GF-D8 (cell line): ENCODE data around the gene OSGIN1.

Experiments used
- DNase-seq: peaks from one replicate; lab custom pipeline; 2025; lab: John Stamatoyannopoulos, UW

The OSGIN1 gene

DNA sequence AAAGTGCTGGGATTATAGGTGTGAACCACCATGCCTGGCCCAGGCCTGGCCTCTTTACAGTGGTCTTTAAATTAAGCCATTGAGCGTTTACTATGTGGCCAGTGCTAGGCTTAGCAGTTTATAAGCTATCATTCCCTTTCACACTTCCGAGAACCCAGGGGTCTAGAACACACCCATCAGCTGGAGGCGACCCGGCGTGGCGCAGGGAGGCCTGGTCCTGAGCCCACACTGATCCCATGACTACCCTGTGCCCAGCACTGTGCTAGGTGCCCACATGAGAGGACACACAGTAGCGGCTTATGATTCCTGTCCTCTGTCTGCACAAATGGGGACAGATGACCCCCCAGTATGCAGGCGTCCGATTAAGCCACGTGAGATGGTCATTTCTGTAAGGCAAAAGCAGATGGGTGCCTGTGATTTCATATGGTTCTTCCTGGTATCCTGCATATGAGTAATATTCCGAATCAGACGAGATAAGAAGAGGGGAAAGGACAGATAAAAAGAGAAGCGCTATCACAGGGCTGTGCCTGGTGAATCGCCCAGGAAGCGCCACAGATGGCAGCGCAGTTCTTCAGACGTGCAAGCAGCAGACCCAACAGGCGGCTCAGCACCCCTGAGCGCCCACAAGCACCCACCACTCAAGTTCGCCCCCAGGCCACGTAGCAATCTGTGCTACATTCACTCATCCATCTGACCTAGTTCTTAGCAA lies 5.3 kb downstream of the OSGIN1 start:
- DNase-seq: no peak

DNA sequence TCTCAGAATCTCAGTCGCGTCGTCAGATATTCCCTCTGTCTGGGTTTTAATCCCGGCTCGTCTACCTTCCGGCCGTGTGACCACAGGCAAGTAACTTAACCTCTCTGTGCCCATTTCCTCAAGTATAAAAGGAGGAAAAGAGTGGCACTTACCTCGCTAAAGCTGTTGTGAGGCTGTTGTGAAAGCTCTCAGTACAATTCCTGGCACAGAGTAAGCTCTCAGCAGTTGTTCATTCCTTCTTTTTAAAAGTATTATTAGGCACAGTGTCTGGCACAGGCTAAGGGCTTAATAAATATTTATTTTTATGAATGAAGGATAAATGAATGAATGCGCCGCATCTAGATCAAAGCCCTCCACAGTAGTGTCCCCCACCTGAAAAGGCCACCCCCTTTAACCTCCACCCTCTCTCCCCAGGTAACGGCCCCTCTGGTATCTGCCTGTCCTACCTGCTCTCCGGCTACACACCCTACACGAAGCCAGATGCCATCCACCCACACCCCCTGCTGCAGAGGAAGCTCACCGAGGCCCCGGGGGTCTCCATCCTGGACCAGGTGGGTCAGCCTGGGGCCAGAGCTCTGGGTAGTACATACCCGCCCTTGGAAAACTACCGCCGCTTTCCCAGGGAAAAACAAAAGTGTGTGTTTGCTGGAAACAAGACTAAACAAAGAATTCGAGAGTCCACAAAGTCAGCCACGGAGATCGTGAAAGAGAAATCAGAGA lies 6.0 kb downstream of the OSGIN1 start:
- DNase-seq: no peak

DNA sequence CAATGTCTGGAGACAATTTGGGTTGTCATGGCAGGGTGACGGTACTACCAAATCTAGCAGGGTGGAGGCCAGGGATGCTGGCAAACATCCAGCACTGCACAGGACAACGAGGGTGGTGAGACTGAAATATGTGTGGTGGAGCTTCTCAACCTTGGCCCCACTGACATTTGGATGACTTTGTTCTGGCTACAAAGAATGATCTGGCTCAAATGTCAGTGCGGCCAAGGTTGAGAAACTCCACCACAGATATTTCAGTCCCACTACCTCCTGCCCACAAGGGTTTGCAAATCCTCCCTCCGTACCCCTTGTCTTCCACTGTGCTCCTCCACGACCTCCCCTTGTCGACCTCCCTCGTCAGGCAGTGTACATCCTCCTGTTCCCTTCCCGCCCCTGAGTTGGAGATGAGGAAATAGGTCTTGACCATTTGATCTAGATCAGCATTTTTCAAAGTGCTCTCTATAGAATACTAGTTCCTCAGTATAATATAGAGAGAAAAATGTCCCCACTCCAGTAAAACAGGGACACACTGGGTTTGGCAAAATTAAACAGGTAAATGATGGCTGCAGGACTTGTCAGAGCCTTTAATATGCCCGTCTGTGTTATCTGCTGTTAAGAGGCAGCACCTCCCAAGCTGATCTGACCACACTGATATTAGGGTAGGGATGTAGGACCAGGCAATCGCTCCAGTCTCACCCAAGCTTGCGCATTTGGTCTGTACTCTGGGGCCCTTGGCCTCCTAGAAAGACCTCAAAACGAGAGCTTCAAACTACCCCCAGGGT lies 6.8 kb downstream of the OSGIN1 start:
- DNase-seq: no peak

DNA sequence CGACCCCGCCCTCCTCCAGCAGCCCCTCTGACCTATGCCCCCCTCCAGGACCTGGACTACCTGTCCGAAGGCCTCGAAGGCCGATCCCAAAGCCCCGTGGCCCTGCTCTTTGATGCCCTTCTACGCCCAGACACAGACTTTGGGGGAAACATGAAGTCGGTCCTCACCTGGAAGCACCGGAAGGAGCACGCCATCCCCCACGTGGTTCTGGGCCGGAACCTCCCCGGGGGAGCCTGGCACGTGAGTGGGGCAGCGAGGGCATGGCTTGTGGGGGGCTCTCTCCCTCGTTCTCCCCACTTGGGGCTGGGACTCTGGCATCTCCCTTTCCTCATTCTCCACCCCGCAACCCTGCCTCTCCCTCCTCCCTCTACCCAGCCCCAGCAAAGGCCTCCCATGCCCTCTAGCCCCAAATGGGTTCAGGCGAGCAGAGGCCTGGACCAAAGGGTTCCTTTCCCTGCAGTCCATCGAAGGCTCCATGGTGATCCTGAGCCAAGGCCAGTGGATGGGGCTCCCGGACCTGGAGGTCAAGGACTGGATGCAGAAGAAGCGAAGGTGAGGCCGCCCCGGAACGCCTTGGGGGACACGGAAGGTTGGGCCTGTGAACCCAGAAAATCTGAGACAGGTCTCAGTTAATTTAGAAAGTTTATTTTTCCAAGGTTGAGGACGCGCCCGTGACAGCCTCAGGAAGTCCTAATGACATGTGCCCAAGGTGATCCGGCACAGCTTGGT lies 7.6 kb downstream of the OSGIN1 start:
- no peak for DNase-seq

DNA sequence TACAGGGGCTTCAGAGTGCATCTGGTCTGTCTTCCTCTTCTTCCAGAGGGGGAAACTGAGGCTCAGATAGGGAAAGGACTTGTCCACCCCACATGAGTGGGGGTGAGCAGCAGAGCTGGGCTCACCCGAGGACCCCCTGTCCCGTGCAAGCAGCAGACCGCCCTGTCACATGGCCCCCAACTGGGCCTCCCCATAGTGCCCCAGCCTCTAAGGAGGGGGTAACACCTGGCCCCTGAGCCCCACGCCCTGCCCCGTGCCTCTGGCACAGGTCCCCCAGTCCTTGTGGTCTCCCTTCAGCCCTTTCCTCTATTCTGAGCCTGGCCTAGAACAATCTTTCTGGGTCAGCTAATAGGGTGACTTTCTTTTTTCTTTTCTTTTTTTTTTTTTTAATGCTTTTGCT lies 8.6 kb downstream of the OSGIN1 start:
- no peak for DNase-seq

DNA sequence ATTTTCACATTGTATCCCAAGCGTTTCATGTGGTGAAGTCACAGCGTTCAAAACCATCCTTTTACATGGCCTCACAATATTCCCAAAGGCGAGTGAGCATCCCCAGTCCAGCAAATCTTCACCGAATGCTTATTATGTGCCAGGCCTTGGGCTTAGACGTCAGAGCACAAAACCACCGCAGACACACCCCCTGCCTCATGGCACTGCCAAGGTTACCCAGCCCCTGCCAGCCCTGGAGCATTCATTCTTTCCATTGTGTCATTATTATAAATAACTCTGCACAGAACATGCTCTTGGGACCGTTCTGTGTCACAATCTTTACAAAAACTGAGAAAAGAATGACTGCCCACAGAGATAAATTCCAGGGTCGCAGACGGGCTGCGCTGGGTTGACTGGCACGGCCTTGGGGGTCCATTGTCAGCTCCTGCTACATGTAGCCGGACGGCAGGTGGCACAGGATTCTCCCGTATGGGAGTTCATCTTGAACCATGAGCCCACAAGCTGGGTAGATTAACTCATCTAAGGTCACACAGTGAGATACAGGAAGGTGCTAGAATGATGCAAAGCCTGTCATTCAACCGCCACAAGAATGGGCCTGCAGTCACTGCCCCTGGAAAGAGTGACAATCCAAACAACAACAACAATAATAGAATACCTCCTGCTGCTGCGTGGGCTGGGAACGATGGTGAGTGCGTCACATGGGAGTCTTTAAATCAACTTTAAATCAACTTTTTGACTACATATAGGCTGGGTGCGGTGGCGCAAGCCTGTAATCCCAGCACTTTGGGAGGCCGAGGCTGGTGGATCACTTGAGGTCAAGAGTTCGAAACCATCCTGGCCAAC lies 10.5 kb downstream of the OSGIN1 start:
- DNase-seq: no peak

DNA sequence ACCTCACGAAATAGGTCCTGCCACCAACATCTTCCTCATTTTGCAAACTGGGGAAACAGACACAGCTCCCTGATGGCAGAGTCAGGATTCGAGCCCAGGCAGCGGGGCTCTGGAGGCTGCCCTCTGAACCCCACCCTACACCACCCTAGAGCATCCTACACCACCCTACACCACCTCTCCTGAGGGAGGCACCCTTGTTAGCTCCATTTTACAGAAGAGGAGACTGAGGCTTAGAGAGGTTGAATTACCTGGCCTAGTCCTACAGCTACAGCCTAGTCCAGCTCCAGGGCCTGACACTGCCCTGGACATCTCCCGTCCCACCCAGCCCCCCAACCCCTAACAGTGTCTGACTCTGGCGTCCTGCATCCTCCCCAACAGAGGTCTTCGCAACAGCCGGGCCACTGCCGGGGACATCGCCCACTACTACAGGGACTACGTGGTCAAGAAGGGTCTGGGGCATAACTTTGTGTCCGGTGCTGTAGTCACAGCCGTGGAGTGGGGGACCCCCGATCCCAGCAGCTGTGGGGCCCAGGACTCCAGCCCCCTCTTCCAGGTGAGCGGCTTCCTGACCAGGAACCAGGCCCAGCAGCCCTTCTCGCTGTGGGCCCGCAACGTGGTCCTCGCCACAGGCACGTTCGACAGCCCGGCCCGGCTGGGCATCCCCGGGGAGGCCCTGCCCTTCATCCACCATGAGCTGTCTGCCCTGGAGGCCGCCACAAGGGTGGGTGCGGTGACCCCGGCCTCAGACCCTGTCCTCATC lies 11.8 kb downstream of the OSGIN1 start:
- DNase-seq: no peak

DNA sequence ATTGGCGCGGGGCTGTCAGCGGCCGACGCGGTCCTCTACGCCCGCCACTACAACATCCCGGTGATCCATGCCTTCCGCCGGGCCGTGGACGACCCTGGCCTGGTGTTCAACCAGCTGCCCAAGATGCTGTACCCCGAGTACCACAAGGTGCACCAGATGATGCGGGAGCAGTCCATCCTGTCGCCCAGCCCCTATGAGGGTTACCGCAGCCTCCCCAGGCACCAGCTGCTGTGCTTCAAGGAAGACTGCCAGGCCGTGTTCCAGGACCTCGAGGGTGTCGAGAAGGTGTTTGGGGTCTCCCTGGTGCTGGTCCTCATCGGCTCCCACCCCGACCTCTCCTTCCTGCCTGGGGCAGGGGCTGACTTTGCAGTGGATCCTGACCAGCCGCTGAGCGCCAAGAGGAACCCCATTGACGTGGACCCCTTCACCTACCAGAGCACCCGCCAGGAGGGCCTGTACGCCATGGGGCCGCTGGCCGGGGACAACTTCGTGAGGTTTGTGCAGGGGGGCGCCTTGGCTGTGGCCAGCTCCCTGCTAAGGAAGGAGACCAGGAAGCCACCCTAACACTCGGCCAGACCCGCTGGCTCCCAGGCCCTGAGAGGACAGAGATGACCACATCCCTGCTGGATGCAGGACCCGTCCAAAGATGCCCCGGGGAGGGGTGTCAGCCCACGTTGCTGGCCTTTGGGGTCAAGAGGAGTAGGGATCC lies 12.6 kb downstream of the OSGIN1 start:
- no peak for DNase-seq

DNA sequence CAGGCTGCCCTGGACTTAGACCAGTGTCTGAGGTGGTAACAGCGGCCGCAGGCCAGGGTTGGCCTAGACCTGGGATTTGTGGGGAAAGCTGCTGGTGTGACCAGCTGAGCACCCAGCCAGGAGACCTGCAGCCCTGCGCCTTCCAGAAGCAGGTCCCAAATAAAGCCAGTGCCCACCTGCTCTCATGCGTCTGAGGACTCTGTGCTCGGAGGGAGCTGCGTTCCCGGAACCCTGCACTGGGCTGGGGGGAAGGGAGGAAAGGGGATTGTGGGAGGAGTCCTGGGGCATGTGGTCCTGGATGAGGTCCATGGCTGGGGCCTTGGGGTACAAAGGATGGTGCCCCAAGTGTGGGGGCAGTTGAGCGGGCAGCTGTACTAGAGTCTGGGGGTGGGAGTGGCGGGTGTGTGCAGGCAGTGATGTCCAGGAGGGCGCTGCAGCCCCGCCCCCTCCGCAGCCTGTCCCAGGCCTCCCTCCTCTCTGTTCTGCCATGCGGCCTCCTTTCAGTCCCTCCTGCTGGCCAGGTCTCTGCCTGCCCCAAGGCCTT lies 13.2 kb downstream of the OSGIN1 start:
- no peak for DNase-seq

DNA sequence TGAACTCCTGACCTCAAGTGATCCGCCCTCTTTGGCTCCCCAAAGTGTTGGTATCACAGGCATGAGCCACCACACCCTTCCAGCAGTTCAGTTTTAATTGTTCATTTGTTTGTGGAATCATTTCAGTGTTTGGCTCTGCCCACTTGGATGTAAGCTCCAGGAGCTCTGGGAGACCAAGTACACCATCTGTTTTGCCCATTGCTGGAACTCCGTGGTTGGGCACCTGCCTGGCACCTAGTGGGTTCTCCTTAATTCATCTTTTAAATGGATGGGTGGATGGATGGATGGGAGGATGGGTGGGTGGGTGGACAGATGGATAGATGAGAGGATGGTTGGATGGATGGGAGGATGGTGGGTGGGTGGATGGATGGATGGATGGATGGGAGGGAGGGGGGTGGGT lies 14.1 kb downstream of the OSGIN1 start:
- DNase-seq: no peak

DNA sequence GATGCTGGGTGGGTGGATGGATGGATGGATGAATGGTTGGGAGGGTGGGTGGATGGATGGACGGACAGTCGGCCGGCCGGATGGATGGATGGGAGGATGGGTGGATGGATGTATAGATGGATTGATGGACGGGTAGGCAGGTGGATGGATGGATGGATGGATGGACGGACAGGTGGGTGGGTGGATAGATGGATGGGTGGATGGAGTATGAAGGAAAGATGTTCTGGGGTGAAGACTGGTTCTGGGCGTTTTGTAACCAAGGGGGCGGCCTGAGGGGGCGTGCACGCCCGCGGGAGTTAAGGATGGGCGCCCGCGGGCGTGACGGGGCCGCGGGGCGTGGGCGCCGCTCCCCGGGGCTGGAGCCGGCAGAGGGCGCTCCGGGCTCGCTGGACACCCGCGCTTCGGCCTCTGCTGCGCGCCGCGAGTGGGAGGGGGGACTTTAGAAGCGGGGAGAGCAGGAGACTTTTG lies 14.8 kb downstream of the OSGIN1 start, which contains the start of gene NECAB2:
TSS of gene NECAB2 (plus strand) at position 407 of the 468 bp plus-strand sequence. CDS start 405 bp downstream, outside the sequence.
- no peak for DNase-seq

DNA sequence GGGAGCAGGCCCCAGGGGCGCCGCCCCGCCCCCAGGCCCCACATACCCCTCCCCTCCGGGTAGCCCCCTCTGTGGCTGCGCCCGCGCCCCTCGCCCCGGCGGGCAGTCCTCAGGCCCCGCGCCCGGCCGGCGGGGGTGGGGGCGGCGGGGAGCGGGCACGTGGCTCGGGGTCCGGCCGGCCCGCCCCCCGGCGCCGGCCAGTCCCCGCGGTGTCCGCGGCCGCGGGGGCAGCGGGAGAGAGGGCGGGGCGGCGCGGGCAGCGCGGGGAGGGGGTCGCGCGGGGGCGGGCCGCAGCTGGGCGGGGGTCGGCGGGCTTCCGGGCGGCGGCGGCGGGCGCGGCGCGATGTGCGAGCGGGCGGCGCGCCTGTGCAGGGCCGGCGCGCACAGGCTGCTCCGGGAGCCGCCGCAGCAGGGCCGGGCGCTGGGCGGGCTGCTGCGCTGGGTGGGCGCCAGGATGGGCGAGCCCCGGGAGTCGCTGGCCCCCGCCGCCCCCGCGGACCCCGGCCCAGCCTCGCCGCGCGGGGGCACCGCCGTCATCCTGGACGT lies 15.3 kb downstream of the OSGIN1 start:
- no peak for DNase-seq

DNA sequence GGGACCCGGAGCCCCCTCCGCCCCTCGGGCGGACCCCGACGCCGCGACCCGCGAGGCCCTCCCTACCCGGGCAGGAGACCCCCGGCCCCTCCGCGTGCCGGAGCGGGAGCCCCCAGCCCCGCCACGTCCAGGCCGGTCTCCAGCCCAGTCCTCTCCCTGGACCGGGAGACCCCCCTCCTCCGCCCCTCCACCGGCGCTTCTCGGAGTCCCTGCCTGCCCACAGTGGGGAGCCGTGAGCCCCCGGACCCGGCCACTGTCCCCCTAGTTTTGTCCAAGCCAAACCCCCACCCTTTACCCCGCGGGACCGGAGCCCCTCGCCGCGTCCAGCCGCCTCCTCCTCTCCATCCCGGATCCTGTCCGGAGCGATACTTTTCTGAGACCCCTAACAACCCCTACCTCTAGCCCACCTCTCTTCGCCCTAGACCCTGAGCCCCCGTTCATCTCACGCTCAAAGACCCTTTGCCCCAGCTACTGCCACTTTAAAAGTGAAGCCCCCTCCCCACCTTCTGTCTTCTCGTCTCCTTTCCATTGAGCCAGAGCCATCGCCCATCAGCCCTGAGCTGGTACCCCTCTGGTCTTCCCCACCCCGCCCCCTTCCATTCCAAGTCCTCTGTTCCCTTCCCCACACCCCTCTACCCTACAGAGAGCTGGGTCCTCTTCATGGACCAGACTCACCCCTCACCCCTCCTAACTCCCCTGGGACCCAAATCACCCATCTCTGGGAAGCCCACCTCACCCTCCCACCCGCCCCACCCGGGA lies 16.0 kb downstream of the OSGIN1 start:
- no peak for DNase-seq

DNA sequence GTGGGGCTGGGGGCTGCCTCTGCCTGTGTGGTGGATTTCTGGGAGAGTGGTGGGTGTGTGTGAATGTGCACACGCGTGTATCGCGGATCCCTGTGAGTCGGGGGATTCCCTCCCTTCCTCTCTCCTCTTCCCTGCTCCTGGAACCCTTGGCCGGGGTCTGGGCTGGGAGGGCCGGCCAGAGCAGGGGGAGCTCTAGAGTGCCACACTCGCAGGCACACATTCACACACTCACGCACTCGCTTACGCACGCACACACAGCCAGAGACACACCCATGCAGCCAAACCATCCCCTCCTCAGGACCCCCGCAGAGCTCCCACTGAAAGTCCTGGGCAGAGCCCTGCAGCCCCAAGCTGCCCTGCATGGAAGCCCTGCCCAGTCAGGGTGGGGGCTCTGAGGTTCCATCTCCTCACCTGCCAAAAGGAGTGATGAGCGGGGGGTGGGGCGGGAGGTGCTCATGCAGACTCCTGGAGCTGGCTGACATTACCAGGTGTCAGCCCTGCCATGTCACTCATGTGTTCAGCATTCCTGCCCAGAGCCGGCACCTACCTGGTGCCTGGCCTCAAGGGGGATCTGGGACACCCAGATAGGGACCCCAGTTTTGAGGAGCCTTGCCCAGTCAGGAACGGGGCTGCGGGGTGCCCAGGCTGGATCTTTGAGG lies 16.9 kb downstream of the OSGIN1 start:
- no peak for DNase-seq

DNA sequence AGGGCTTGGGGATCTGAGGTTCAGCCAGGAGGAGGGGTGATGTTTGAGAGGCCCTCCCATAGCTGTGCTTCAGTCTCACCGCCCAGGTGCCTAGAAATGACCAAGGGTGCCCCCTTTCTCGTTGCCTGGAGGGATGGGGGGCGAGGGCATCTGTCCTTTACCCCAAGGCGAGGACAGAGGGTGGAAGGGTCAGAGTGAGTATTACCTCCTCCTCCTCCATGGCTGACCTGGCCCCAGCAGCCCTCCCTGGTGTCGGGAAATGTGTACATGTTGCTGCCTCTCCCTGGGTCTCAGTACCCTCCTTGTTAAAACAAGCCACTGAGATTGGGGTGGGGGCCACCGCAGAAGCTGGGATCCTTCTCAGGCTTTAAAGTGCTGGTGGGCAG lies 17.4 kb downstream of the OSGIN1 start:
- no peak for DNase-seq

DNA sequence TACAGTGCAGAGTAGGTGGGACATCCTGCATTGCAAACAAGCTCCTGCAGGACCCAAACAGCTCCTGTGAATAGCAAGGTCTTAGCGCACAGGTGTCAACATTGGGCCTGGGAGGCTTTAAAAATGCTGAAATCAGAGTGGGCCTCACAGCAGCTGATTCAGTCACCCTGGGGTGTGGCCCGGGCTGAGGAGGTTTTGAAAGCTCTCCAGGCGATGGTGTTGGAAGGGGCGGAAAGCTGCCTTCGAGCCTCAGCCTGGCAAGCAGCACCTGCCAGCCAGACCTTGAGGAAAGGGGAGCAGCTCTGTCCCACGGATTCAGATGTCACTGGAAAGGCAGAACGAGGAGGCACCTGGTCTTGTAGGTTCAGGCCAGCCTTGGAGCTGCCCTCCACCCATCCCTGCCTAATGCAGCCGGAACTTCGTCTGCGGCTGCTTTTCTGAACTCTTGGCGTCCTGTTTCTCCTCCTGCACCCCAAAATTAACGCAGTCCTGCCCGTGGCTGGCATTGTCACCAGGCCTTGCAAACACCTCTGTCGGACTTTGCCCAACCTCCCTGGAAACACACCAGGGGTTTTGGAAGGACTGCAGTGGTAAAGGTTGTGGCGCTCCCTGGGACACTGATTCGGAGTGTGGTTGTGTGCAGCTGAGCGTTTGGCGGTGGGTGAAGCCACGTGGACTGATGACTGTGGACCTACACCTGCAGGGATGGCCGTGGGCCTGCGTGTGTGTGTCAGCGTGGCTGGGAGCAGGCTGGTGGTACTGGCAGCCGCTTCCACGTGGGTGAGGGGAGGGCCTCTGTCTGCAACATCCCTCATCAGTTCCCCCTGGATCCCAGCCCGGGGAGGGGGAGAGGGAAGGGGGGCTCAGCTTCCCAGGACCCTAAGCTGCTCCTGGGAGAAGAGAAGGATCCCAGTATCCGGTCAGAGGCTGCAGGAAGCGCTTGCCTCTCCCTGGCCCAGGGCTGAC lies 18.4 kb downstream of the OSGIN1 start:
- no peak for DNase-seq
